HG03521 (cell line): ENCODE measurements around the gene C11orf24.

Source experiments
- ATAC-seq: cut with Tn5 transposase; IDR thresholded peaks from one replicate; pipeline ENCODE4 v1.9.1; 2021; ENCODE audit warnings: mild to moderate bottlenecking, moderate library complexity; ENCODE audit not compliant: unreplicated experiment

The C11orf24 gene

GRCh38 chr11:68271781-68272608 lies at the start of gene C11orf24:
C11orf24 (minus strand) TSS chr11:68271973; CDS start chr11:68263767, 8,206 bp downstream.
- peak; percentile 80 for ATAC-seq

GRCh38 chr11:68317147-68317785 lies 45.5 kb upstream of the C11orf24 start:
- no peak for ATAC-seq

DNA sequence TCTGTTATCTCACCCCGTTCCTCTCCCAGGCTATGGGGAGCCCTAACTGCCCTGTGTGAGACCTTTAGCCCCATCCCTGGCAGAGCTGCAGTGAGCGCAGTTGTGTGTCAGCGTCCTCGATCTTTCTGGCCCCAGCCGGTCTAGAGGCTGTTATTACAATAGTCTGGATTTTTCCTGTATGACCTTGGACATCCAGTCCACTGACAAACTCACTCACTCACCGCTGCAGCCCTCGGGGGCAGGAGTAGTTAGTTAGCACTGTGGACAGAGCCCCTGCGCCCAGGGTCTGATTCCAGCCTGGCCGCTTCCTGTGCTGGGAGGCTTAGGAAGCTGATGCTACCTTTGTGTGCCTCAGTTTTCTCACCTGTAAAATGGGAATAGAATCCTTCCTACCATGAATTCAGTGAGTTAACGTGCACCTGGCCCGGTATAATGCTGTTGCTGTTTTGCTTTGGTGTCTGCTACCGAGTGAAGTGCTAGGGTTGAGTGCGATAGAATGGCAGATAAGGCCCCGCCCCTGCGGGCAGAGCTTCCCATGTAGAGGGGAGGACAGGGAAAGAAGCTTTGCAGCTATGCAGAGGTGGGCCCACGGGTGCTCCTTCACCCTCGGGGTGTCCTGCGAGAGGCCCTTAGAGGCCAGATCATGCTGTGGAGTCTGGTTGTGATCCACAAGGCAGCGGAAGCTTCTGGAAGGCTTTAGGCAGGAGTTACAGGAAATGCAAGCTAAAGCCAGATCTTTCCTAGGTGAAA lies 43.6 kb upstream of the C11orf24 start:
- ATAC-seq = no peak

DNA sequence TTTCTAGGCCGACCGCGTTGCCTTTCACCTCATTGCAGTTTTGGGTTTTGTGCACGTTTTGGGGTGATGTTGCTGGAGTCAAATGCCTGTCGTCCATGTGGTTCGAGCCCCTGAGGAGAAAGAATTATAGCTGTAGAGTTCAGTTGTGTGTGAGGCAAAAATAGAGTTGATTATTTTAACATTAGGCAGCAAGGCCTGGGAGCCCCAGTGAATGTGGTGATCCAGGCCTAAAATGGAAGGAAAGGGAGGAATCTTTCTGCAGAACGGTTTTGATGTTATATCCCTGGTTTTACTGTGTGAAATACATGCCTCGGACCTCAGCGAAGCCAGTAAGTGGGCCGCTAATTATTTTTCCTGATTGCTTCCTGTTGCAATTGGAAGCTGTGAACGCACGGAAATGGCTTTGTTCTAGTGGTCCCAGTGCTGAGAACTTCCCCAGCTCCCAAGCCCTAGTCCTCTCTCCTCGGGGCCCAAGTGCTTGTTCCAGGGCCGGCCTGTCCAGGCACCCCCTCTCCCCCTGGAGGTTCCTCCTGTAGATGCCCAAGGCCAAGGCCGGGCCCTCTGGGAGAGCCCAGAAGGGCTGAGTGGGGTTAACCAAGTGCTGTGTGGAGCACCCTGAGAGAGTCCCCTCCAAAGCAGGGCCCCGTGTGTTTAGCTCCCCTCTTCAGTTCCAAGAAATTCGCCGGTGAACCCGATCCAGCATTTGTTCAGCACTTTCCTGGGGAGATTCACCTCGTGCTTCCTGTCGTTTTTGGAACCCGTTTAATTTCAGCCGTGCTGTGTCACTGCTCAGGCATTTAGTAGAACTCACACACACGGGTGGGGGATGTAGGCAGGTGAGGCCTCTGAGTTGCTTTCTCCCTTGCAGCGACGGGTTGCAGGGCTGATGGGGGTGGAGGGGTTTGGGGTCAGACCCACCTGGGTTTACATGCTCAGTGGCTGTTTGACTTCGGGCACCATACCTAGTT lies 42.7 kb upstream of the C11orf24 start:
- no peak for ATAC-seq

- ATAC-seq = no peak
Measured at GRCh38 chr11:68313574-68314202, 41.9 kb upstream of the C11orf24 start.

DNA sequence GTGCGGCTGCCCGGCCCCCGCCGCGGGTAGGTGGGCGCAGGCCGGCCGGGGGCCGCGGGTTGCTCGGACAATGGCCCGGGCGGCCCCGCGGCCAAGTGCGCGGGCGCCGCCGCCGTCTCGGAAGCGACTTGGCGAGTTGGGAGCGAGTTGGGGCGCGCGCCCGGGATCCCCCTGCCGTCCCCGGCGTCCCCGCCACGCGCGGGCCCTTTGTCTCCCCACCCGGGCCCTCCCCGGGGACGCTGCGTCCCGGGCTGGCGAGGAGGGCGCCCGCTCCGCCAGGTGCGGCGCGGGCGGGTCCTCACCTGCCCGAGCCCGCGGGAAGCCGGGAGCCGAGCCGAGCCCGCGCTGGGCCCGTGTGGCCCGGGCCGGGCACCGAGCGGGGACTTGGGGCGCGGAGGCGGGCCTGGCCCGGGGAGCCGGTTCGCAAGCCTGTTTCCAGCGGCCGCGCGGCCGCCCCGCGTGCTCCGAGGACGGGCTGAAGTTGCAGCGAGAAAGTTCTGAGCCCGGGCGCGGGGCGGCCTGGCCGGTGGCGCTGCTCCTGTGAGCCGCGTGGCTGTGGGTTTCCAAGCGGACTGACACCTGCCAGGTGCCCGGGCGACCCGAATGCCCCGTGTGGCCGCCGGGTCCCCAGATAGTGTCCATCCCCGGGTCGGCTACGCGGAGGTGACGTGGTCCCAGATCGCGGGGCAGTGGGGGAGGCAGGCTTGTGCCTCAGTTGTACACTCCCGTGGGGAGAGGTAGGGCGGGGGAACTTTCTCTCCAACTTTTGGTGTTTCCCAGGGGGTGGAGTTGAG lies 41.2 kb upstream of the C11orf24 start:
- ATAC-seq = no peak

DNA sequence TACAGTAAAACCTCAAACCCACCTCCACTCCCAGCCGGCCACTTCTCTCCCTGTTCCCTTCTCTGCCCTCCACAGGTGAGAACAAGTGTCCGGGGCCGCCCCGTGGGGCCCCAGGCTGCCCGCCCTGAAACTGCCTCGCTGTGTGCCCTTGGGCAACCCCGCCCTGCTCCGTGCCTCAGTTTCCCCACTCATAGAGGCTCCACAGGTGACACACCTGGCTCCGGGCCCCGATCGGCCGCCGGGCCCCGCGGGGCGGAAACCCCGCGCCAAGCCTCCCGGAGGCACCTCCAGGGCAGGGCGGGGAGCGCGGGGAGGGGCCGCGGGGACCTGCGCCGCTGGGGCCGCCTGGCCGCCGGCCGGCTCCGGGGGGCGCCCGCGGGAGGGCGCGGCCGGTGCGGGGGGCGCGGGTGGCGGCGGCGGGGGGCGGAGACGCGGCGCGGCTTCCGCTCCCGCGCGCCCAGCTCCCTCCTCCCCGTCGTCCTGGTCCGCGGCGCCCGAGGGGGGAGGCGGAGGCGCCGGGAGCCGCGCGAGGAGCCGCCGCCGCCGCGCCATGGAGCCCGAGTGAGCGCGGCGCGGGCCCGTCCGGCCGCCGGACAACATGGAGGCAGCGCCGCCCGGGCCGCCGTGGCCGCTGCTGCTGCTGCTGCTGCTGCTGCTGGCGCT lies 40.5 kb upstream of the C11orf24 start, which contains the start of gene LRP5:
Gene LRP5 (plus strand): TSS at position 475 of the 663 bp plus-strand sequence. CDS start 124 bp downstream, at position 599.
- ATAC-seq = no peak

GRCh38 chr11:68311160-68312116 lies 39.7 kb upstream of the C11orf24 start:
- no peak for ATAC-seq

- ATAC-seq = no peak
Measured at GRCh38 chr11:68309621-68310185, 37.9 kb upstream of the C11orf24 start.

- ATAC-seq = no peak
Measured at GRCh38 chr11:68308068-68308467, 36.3 kb upstream of the C11orf24 start.

GRCh38 chr11:68306636-68307035 lies 34.9 kb upstream of the C11orf24 start:
- no peak for ATAC-seq

GRCh38 chr11:68303982-68304780 lies 32.4 kb upstream of the C11orf24 start:
- ATAC-seq = no peak

DNA sequence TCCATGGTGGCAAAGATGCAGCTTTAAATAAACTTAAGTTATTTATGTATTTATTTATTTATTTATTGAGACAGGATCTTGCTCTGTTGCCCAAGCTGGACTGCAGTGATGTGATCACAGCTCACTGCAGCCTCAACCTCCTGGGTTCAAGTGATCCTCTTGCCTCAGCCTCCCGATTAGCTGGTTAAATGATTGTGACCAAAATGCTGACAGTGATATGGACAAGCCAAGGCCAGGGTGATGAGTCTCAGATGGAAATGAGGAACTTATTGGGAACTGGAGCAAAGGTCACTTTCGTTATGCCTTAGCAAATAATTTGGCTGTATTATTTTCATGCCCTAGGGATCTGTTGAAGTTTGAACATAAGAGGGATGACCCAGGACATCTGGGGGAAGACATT lies 31.3 kb upstream of the C11orf24 start:
- ATAC-seq = no peak

- no peak for ATAC-seq
Measured at GRCh38 chr11:68302670-68303069, 30.9 kb upstream of the C11orf24 start.

- ATAC-seq = no peak
Measured at GRCh38 chr11:68302256-68302655, 30.5 kb upstream of the C11orf24 start.
